Measurements from ENCODE around the gene MYO18B.

The MYO18B gene

DNA sequence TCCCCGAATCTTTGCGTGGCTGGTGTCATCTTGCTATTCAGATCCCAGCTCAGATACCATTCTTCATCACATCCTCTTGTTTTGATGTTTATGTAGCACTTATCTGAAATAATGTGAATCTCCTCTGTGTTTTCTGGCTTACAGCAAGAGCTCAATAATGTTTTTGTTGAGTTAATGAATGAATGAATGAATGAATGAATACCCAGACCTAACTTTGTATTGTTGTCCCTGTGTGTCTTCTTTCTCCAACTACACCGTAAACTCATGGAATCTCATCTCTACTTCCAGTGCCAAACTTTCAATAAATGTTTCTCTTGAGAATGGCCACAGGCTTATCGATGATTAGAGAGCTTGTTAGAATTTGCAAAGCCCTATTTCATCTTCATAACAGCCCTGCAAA is 110.2 kb downstream of the MYO18B start:
- DNase-seq (ENCODE audit: low read depth) = no peak

DNA sequence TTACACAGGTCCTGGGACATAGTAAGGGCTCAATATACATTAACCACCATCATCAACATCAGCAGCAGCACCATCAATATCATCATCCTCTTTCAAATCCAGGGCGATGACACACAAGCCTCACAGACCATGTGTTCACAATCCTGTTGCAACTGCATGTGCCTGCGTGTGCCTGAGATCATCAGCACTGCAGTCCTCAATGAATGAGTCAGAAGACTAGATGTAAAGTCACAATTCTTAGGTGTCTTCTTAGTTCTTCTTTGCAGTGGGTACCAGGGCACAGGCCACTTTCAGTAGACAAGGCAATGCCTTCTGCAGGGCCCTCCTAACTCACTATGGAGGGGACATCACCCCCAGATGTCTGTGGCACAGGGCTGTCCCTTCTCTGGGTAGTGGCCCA is 111.1 kb downstream of the MYO18B start:
- no peak for DNase-seq (ENCODE audit: low read depth)

DNA sequence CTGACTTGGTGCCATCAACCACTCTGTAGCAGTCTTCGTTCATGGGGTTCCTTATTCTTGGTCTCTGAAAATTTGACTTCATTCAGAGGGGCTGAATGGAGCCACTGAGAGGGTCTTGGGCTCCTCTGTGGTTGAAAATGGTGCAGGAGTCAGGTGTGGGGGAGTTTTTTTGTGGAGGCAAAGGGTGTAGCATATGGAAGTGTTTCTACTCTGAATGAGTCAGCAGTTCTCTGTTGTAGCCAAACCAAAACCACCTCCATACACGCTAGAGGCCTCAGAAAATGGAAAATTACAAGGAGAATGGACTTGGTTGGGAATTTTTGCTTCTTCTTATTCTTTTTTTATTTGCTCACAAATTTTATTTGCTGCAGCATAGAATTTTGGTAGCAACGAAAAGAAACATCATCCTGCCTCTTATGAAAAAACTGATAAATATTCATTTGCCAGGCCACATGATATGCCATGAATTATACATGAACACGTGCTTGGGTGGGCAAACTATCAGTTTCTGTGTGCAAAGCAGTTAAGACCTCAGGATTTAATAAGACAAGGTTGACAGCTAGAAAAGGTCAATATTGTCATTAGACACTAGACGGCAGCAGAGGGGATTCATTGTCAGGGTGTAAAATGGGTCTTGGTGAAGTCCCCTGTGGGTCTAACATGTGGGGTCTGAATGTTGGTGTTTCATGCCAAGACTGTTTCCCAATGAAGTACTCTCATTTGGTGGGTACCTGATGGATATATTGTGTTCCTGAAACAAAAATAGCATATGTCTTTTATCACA is 111.7 kb downstream of the MYO18B start:
- no peak for DNase-seq (ENCODE audit: low read depth)

DNA sequence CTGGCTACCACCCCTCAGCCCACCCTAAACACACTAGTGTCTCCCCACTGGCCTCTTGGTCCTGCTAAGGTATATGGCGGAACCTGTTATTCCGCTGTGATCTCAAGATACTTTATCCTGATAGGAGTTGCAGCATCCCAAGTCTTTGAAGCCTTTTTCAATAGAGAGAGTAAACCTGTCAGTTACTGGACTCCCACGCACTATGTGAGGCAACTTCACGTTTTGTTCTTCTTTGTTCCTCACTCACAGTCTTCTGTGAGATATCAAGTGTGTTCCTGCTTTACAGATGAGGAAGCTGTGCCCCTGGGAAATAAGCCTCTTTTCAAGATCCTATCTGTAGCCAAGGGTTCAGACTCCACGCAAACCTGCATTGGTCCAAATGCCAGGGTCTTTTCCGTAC is 127.8 kb downstream of the MYO18B start:
- DNase-seq (ENCODE audit: low read depth) = no peak

DNA sequence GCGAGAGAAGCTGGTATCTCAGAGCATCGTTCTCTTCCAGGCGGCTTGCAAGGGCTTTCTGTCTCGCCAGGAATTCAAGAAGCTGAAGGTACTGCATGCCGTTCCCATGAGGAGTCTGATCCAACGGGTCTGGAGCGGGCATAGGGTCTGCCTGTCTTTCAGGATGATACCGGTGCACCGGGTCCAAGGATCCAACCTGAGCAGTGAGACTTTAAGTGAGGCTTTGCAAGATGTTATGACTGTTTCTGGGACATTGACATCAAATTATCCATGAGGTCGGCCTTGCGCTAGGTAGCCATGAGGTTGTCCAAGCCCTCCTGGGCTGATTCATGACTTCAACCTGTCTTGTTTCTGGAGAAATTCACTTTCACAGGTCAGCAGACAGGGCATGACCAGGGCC is 132.3 kb downstream of the MYO18B start:
- no peak for DNase-seq (ENCODE audit: low read depth)

DNA sequence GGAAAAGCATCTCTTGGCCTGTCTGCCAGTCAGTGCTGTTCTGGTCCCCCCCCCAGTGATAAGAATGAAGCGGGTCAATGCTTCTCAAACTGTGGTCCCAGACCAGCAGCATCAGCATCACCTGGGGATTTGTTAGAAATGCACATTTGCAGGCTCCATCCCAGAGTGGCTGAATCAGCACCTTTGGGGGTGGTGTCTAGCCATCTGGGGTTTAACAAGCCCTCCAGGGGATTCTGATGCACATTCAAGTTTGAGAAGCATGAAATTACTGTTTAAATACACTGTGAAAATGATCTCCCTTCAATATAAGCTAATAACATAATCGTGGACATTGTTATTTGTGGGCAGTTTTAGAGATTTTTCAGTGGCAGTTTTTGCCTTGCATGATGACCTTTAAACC is 133.5 kb downstream of the MYO18B start:
- no peak for DNase-seq (ENCODE audit: low read depth)

DNA sequence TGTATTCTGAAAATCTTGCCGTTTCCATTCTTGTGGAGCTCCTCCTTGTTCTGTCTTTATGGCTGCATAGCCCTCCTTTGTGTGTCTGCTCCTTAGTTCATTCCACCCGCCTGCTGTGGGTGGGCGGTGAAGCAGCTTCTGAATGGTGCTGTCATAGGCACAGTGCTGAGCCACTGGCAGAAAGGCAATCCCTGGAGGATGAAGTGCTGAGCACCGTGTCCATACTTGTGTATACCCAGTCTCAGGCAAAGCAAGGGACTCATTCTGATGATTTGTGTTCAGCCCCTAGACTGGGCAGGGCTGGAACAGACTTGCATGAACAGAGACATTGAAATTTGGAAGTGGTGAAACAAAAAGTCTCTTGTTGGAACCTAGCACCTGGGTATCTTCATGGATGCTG is 134.9 kb downstream of the MYO18B start:
- no peak for DNase-seq (ENCODE audit: low read depth)

DNA sequence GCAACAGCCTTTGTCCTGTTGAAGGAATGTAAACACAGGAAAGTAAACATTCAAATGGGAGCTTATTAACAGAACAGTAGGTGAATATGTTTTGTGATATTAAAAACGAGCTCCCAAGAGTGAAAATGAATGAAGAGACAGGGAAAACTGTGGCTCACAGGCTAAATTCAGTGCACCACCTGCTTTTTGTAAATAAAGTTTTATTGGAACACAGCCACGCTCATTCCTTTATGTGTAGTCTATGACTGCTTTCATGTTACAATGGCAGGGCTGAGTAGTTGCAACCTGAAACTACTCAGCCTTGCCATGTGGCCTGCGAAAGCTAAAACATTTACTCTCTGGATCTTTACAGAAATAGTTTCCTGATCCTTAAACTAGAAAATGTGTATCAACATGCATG is 136.9 kb downstream of the MYO18B start:
- no peak for DNase-seq (ENCODE audit: low read depth)

DNA sequence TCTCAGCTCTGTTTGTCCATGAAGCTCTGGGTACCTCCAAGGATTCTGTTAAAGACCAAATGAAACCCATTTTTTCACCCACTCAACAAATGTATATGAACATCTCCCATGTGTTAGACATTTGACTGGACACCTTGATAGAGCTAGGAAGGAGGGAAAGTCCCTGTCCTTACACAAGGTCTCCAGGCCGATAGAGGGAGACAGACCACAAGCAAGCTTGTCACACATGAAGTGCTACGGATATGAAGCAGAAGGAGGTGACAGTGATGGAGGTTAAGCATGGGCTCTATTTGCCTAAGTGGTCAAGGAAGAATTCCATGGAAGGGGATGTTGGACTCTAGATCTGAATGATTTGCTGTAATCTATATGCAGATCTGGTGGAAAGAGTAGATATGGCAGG is 138.5 kb downstream of the MYO18B start:
- no peak for DNase-seq (ENCODE audit: low read depth)

DNA sequence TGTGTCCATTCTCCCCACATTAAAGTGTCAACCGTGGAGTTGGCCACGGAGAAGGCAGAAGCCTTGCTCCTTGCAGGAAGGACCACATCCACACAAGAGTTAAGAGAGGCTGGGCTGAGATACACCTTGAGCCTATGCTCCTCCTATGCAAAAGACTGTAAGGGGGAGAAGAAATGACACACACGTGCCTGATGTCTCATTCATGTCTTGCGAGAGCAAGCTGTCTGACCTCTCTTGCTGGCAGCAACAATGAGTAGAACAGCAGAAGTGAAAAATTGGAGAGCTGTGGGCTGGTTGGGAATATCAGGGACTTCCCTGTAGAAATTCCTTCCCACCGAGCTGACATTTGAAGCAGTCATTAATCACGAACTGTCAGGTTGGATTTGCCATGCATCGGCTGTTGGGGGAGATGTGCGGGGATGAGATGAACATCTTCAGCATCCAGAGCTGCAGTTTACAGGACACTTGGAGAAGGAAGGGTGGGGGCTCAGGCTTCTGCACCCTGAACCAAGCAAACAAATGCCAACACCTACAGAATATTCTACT is 139.3 kb downstream of the MYO18B start:
- no peak for DNase-seq (ENCODE audit: low read depth)

DNA sequence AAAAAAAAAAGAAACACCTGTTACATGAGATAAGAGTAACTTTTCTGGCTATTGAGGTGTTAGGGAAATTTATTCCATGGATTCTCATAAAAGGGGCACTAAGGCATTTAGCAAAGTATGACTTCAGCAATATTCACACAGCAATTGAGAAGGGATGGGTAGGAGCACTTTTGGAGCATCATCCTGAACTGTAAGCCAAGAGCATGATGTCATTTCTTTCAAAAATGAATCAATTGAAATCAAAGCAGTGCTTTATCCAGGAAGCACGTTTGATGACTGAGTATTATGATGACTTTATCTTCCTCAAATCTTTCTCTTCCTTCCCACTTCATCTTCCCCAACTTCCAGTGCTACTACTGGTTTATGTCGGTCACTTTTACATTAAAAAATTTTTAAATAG is 140.4 kb downstream of the MYO18B start:
- no peak for DNase-seq (ENCODE audit: low read depth)

DNA sequence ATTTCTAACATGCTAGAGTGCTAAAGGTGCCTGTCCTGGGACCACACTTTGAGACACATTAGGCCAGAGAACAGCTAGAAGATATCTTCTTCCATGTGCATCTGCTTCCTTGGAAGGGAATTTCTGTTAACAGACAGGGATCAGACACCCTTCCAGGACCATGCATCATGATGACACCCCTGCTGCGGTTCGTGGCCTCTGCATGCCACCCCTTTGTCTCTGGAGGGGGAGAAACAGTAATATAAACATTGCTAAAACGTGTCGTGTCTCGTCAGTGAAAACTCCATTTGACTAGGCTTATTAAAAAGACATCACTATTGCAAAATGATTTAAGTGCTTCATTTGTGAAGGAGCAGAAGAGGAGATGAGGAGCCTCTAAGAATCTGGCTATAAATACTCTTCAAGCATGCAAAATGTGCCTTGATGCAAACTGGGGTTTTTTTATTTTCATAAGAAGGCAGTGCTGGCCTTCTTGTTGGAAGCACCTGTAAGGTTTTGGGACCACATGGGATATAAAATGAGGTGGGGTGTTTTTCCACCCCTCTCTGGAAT is 141.6 kb downstream of the MYO18B start:
- DNase-seq (ENCODE audit: low read depth) = no peak

DNA sequence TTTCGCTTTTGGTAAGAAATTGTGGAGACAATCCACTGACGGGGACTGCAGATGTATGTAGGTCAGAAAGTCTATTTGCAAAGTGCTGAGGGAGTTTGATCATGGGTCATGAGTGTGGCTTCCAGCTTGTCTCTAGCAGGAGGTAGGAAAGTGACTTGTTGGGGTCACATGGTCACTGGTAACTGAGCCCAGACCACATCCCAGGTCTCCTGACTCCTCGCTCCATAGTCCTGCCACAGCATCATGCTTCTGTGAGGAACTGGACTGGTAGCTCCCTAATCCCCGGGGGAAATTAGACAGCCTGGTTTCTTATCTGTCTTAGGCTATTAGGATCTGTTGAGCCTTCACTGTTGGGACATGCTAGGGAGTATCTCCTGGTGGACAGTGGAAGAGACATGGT is 142.1 kb downstream of the MYO18B start:
- no peak for DNase-seq (ENCODE audit: low read depth)

DNA sequence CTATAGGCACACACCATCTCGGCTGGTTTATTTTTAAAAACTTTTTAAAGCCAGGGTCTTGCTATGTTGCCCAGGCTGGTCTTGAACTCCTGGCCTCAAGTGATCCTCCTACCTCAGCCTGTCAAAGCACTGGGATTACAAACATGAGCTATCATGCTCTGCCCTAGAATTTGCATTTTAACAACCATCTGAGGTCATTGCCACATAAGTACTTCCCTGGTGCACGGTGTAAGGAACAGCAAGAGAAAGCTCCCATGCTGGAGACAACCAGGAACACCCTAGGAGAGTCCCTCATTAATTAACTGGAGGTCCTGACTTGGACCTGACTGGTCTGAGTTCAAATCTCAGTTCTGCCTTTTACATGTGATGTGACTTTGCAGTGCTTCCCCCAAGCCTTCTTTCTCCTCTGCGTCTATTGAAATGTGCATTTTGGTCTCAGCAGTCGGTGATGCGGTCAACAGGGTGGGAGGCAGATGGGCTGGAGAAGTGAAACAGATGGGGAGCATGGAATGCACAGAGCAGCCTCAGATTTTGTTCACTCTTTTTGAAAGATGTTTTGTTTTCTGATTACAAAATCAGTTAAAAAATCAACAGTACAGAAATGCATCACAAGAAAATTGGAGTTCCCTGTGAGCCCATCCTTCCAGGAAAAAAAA is 146.5 kb downstream of the MYO18B start:
- DNase-seq (ENCODE audit: low read depth) = no peak

DNA sequence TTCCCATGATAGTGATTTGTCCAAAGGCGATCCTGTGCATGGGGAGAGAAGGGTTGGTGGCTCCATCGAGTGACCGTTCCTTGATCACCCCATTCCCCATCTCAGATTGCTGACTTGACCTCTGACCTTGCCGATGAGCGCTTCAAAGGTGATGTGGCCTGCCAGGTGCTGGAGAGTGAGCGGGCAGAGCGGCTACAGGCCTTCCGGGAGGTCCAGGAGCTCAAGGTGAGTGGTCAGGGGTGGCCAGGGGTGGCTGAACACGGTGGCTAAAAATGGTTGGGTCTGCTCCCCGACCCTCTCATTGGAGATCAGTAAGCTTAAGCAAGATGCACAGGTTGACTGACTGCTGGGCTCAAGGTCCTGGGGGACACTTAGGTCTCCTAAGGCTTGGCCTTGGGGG is 148.7 kb downstream of the MYO18B start:
- no peak for DNase-seq (ENCODE audit: low read depth)

DNA sequence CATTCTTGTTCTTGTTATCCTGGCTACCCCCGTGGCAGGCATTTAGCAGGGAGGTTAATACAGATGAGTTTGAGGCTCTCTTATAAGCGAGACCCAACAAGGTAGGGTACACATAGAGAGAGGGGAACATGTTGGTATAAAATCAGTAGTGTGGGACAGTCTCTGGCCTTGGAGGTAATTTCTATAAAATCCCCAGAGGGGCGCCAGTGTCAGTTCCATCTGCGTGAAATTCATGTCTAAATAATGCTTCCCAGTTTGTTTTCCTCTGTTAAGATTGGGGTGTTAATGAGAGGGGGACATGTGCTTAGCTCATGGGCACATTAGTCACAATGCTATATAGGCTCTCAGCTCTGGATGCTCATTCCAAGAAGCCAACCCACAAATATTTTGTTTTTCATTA is 150.7 kb downstream of the MYO18B start:
- no peak for DNase-seq (ENCODE audit: low read depth)

DNA sequence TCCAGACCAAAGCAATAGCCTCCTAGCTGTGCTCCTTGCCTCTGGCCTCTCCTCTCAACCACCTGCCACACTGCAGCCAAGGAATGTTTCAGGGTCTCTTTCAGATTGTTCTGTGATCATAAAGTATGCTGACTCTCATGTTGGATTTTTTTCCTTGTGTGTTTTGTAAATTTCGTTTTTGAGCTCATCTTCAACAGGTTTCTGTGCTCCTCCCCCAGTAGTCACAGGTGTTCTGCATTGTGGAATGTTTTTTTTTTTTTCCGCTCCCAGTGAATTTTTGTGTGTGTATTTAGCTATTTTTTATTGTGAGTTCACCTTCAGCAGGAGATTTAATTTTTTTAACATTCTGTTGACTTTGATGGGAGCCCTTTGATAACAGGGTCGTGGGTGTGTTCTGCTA is 153.7 kb downstream of the MYO18B start:
- DNase-seq (ENCODE audit: low read depth) = no peak

DNA sequence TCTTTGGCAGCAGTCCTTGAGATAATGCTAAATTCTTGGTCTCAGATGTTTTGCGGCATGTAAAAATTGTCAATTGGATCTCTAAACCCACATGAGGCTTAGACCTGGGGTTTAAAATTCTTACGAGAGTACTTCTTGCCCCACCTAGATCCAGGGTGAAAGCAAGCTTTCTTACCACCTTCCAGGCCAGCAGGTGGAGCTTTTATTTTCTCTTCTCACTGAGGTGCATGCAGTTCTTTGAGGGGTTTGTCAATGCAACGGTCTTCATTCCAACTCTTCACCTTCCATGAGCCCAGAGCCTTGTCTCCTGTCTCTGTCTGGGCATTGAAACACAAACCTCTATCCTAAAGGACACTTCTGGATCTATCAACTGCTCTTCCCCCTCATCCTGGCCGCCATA is 154.1 kb downstream of the MYO18B start:
- DNase-seq (ENCODE audit: low read depth) = no peak

DNA sequence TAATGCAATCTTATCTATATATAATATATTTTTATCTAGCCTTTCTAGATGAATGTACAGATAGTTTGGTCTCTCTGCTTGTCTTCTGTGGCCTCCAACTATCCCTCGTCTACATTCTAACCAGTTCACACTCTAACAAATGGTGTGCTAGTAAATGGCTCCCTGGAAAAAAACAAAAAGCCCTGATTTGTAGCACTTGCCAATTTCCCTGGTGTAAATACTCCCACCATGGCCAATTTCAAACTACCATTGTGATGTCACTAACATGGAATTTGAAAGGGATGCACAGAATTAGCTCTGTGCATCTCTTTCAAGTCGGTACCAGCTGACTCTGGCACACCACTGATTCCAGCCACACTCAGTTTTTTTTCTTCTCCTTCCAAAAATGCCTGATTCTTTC is 154.6 kb downstream of the MYO18B start:
- DNase-seq (ENCODE audit: low read depth) = no peak

DNA sequence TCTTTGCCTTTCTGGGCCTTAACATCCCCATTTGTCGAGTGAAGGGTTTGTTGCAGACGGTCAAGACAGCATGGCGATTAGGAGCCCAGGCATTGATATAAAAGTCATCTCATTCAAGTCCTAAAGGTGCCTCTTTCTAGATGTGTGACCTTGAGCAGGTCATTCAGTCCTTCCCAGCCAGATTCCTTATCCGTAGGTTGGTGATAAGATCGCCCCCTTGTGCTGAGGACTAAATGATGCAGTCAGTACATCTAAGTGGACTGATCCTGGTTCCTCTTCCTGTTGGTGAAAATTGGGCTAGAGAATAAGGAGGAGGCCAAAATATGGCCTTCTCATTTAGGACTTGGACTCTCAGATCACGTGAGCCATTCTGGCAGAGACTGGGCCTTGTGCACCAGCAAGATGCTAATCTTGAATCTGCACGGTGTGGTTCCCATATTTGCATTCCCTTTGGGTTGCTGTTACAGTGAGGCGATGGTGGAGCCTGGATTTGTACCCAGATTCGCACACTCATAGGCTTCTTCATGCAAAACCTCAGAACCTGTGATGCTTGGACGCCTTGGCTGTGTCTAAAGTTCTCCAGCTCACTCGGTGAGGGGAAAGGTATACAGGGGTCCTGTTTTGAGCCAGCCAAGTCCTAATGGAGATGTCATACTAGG is 156.8 kb downstream of the MYO18B start:
- DNase-seq (ENCODE audit: low read depth) = no peak

DNA sequence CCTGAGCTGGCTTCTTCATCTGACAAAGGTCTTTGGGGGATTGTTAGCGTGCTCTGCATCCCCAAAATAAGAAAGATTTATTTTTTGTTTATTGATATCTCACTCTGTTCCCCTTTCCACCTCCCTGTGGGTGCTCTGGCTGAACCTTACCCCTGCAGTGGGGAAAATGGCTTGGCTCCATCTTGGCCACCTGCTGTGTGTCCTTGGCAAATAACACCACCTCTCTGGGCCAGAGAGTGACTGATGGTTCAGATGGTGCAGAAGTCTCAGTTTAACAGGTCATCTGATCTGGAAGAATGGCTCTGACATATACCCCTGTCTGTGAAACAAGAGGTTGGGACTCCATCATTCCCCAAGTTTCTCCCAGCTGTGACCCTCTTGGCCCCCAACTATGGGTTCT is 157.6 kb downstream of the MYO18B start:
- no peak for DNase-seq (ENCODE audit: low read depth)

DNA sequence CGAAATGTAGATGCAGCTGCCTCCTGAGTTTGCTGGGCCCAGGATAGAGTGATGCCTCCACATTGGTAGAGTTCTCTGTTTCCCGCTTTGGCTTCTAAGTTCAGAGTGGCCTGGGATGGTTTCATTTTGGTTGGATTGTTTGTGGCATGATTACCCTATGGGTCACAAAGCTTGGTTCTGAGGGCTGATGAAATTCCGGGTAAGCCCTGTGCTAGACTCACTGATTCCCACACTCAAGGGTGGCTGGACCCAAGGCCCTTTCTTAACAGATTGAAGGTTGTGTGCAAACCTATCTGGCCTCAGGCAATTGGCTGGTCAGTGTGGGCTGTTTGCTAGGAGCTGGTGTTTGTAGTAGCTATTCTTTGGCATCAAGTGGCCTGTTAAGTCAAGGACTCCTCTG is 158.4 kb downstream of the MYO18B start:
- no peak for DNase-seq (ENCODE audit: low read depth)

DNA sequence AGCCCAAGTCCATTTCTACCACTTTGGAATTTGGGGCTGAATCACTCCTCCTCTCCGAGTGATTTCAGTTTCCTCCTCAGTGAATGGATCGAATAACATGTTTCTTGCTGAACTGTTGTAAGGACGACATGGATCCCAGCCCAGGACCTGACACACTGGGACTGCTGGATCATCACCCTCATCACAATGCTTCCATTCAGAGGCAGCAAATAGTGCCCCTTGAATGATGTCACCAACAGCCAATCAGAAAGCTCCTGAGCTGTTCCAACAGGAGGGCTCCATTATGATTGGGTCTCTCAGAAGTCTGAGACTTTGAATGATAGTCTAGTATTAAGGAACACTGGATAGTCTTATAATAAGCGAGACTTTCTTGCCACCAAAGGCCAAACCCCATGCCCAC is 158.9 kb downstream of the MYO18B start:
- DNase-seq (ENCODE audit: low read depth) = no peak

All from activated T-helper 9 cell treated with anti-CD3 and anti-CD28 coated beads, Interleukin-2, amount 50 U/mL, for 16 hours (primary cell).